GM21786 (cell line): ENCODE data around the gene NABP1.

Experiments
- ATAC-seq: cut with Tn5 transposase; IDR thresholded peaks from one replicate; pipeline ENCODE4 v1.9.1; 2021; ENCODE audit not compliant: unreplicated experiment

The NABP1 gene

DNA sequence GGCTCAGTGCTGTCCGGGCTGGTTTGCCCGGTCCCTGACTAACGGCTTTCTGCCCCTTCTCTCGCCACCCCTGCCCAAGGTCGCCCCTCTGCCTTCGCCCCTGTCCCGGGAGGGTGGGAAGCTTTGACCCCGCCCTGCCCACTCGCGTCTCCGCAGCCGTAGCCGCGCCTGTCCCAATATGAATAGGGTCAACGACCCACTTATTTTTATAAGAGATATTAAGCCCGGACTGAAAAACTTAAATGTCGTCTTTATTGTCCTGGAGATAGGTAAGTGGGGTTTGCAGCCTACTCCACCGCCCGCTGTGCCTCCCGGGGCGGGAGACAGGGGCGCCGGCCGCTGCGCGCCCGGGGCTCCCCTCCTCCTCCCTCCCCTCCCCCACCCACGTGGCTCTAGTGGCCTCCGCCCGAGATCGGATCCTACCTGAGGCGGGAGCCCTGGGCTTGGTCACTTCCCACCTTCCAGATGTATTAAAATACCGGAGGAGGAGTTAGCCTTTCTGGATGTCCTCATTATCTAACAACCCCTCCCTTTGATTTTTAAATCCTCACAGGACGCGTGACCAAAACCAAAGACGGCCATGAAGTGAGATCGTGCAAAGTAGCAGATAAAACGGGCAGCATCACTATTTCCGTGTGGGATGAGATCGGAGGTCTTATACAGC, 633 bp downstream of the NABP1 start:
- ATAC-seq: peak; percentile 5

DNA sequence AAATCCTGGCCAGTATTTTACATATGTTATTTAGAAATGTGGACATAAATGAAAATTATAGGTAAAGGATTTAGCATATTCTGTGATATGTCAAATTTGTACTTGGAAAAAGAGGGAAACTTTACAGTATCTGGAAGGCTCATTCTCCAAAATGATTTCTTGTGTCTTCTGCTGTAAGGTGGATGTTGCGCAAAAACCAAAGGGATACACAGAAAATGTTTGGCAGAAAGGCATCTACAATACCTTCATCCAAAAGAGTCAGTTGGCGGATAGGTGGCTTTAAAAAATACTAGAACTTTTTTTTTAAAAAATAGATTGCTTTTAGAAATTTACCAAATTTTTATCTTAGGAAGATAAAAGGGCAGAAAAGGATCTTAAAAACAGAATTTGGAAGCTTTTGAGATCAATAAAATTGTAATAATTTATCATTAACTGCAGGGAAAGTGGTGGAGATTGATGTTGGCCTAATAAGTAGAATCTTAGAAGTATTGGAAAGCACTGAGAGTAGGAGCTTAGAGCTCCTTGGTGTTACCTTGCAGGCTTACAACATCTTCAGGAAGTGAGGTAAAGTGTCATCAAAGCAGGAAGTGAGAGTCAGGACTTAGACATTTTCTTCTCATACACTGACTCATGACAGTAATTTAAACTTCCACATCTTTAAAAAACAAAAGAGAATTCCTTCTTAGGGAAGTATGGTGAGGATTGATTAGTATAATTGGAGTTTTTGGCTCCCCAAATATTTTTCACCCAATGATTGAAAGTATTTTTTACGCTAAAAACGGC, 2.1 kb downstream of the NABP1 start:
- peak; percentile 33 for ATAC-seq

GRCh38 chr2:191680639-191681038, 2.7 kb downstream of the NABP1 start:
- no peak for ATAC-seq

DNA sequence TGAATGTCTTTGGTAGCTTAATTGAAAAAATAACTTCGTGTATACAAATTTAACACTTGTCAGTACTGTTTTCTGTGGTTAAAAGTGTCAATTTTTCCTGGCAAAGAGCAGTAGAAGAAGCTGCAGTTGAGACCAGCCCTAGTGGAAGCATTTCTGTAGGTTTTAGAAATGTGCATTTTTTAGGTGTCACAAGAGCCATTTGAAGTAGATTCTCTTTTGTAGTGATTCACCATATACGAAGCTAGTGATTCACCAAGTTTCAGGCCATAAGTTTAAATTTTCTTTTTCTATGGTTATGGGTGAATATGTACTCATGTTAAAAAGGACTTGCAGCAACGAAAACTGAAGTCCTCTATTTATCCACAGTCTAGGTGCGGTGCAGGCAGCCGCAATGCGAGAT, 4.2 kb downstream of the NABP1 start:
- no peak for ATAC-seq

GRCh38 chr2:191686066-191686465, 8.1 kb downstream of the NABP1 start:
- no peak for ATAC-seq

DNA sequence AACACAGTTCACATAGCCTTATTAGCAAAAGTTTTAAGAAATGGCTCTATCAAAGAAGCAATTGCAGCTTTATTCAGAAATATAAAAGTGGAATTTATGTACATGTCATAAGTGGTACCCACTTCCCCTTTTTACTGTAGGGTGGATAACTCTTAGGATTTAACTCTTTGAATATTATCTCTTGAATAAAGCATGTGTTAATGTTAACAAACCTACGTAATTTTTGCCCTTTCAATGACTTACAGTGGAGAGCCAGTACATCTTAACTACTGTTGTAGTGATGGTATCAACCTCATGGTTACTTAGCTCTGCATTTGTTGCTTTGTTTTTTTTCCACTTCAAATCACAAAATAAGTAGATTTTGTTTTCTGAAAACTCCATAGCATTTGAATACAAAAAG, 8.8 kb downstream of the NABP1 start:
- no peak for ATAC-seq

DNA sequence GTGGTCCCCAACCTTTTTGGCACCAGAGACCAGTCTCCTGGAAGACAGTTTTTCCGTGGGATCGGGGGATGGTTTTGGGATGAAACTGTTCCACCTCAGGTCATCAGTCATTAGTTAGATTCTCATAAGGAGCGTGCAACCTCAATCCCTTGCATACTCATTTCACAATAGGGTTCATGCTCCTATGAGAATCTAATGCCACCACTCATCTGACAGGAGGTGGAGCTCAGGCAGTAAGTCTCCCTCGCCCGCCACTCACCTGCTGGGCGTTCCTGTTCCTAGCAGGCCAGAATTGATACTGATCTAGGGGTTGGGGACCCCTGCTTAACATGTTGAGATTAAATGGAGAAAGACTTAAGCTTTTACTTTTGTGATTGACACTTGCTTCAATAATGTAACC, 9.9 kb downstream of the NABP1 start:
- ATAC-seq: no peak

GRCh38 chr2:191688934-191689695, 11.2 kb downstream of the NABP1 start:
- no peak for ATAC-seq

GRCh38 chr2:191690327-191690726, 12.4 kb downstream of the NABP1 start:
- ATAC-seq: no peak

DNA sequence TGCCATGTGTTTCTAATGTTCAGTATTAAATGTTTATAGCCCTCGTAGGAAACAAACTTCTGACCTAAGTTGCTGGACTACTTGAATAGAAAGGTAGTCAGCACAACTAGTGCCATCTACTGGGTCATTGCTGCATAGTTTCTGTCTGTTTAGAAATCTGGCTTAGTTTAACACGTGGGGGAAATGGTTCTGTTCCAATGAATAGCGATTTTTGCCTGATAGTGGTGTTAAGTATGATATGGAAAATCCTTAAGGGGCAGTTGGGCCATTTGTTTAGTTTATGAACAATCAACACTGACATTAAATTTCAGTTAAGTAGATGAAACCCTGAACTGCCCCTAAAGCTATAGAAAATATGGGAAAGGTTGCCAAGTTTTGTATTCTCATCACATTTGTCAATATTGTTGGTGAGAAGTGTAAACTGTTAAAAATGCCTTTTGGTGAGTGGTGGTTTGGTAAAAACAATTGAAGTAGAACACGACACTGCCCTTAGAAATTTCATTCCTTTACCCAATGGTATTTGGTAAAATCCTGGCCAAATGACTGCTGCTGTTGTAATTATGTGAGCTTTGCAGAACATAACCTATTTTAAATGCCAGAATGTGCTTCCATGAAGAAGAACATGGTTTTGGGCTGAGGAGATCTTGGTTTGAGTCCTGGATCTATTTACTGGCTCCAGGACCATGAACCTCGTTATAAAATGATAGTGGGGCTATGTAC, 13.2 kb downstream of the NABP1 start:
- peak; percentile 75 for ATAC-seq

DNA sequence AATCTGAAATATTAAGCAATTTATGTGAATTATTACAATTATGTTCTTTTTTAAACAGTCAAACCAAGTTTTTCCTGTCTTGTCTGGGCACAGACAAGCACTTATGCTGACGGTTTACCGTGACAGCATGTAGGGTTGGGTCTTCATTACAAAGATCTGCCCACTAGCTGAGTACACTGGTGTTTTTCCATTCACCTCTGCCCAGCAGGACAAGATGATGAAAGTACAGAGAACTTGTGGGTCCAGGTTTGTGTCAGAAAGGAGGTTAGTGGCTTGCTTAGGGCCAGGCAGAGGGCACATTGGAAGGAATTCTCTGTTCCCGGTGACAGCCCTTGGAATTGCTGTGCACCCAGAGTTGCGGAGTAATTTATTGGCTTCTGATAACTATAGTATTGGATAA, 14.0 kb downstream of the NABP1 start:
- no peak for ATAC-seq

GRCh38 chr2:191692502-191693115, 14.7 kb downstream of the NABP1 start:
- no peak for ATAC-seq

GRCh38 chr2:191693166-191693565, 15.2 kb downstream of the NABP1 start:
- ATAC-seq: no peak

GRCh38 chr2:191693778-191694177, 15.8 kb downstream of the NABP1 start:
- peak; percentile 20 for ATAC-seq

DNA sequence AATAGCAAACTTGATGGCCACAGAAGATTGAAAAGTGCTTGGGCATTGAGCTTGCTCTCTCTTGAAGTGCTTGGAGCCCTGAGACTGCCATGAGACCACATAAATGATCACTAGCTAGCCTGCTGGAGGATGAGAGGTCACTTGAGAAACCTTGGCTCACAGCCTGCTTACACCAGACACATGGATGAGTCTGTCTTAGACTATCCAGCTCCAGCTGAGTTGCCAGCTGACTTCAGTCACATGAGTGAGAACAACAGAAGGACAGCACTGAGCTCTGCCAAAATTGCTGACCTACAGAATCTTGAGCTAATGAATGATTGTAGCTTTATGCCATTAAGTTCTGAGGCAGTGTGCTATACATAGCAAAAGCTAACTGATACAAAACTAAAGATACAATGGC, 18.1 kb downstream of the NABP1 start:
- ATAC-seq: no peak

DNA sequence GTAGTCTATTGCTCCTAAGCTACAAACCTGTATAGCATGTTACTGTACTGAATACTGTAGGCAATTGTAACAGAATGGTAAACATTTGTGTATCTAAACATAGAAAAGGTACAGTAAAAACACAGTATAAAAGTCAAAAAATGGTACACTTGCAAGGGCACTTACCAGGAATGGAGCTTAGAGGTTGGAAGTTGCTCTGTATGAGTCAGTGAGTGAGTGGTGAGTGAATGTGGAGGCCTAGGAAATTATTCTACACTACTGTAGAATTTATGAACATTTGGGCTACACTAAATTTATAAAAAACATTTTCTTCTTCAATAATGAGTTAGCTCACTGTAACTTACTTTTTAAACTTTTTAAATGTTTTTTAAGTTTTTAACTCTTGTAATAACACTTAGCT, 19.0 kb downstream of the NABP1 start:
- no peak for ATAC-seq

DNA sequence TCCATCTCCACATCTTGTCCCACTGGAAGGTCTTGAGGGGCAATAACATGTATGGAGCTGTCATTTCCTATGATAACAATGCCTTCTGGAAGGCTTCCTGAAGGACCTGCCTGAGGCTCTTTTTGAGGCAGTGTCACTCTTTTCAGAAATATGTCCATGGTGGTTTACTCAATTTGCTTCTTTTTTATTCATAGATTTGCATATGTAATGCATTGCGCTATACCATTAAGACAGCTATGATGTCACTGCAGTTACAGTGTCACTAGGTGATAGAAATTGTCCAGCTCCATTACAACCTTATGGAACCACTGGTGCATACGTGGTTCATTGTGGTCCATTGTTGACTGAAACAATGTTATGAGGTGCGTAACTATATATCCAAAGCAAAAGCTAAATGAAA, 19.9 kb downstream of the NABP1 start:
- no peak for ATAC-seq

GRCh38 chr2:191699341-191699945, 21.5 kb downstream of the NABP1 start:
- no peak for ATAC-seq

DNA sequence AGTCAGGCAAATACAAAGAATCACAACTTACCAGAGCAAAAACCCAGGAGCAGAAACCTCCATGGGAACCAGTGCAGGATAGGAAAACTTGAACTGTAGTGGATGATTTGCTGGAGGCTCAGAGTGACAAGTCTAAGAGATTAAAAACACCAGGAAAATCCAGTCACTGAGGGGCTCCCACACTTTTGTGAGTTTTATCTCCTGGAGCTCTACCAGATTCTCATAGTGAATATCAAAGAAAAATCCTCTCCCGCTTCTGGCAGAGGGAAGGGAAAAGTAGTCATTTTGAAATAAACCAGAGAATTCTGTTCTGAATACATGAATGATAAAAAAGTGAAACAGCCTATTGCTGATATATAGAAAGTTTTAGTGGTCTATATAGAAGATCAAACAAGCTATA, 23.1 kb downstream of the NABP1 start:
- ATAC-seq: no peak

DNA sequence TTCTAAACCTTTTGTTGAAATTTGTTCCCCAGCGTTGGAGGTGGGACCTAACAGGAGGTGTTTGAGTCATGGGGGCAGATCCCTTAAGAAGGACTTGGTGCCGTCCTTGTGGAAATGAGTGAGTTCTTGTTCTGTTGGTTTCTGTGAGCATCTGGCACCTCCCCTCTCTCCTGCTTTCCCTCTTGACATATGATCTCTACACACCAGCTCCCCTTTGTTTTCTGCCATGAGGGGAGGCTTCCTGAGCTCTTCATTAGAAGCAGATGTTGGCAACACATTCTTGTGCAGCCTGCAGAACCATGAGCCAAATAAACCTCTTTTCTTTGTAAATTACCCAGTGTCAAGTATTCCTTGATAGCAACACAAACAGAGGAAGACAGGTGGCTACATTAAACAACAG, 23.8 kb downstream of the NABP1 start:
- no peak for ATAC-seq
